Activated CD4-positive, alpha-beta memory T cell treated with anti-CD3 and anti-CD28 coated beads for 36 hours (primary cell): ENCODE data around the gene FAM210B. TPM values are rescaled to one million over a fixed set of nuclear protein-coding genes. Genes with fewer than 3 reads are reported as not detected.
"Not testable (repeated sequence)": the region's sequence is repeated elsewhere in the genome, so short reads cannot be mapped to it uniquely, and the experiment has no call there.

Source experiments
- CTCF ChIA-PET: fragments of 350-600 bp; sonication (Branson Sonifier 250); formaldehyde crosslinking; loops from one replicate; lab custom pipeline; 2021; ENCODE audit warnings: antibody characterized with exemption, inconsistent platforms; lab: Charles Lee
- POLR2A ChIA-PET: fragments of 350-600 bp; sonication (Branson Sonifier 250); formaldehyde crosslinking; loops from one replicate; lab custom pipeline; 2021; ENCODE audit warnings: antibody characterized with exemption; lab: Charles Lee
- DNase-seq: peaks from one replicate; pipeline ENCODE4 v3.0.0-alpha.2; 2020
- H3K27ac Mint-ChIP-seq: one replicate; pipeline ENCODE4 v1.8.0; 2021; ENCODE audit warnings: mixed read lengths
- H3K27me3 Mint-ChIP-seq: one replicate; pipeline ENCODE4 v1.8.0; 2021; ENCODE audit warnings: mixed read lengths
- H3K36me3 Mint-ChIP-seq: one replicate; pipeline ENCODE4 v1.8.0; 2021; ENCODE audit warnings: mixed read lengths
- H3K4me1 Mint-ChIP-seq: one replicate; pipeline ENCODE4 v1.8.0; 2021; ENCODE audit warnings: low read depth, mixed read lengths
- H3K4me3 Mint-ChIP-seq: one replicate; pipeline ENCODE4 v1.8.0; 2021; ENCODE audit warnings: mild to moderate bottlenecking, mixed read lengths
- H3K9me3 Mint-ChIP-seq: one replicate; pipeline ENCODE4 v1.8.0; 2021; ENCODE audit warnings: mixed read lengths
- intact Hi-C: fragments of 100-400 bp; cut with micrococcal nuclease; formaldehyde crosslinking; loops from one replicate; pipeline ENCODE4 v1.15.1; 2023
- total RNA-seq, 2 experiments: library from RNA; stranded (reverse); gene quantifications; one replicate each; pipeline ENCODE4 v1.2.3, GENCODE V29; 2021

FAM210B gene, protein sequence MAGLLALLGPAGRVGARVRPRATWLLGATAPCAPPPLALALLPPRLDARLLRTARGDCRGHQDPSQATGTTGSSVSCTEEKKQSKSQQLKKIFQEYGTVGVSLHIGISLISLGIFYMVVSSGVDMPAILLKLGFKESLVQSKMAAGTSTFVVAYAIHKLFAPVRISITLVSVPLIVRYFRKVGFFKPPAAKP
- 1 to 10 TPM; 5.5 to 5.9 TPM for total RNA-seq

DNA sequence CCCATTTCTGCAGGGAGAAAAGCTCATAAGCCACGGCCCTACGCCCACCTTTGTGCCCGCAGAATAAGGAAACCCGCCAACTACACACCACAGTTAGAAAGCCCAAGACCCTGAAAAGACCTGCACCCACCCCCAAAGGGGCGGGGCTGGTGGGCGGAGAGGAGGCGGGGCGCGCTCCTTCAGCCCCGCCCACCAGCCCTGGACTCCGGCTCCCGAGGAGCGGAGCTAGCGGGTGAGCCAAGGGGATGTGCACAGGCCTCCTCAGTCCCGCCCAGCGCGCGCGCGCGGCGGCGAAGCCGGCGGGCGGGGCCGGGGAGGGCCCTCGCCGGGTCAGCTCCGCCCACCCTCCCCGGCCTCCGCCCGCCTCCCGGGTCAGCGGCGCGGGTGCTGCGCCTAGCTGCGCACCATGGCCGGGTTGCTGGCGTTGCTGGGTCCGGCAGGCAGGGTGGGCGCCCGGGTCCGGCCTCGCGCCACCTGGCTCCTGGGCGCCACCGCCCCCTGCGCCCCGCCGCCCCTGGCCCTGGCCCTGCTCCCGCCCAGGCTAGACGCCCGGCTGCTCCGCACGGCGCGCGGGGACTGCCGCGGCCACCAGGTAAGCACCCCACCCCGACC, at the start of gene FAM210B:
Gene FAM210B (plus strand): TSS at position 375 of the 612 bp plus-strand sequence. CDS start 32 bp downstream, at position 407.
- DNase-seq: peak; percentile 88
- peaks cover 4% of the 10 kb centered on the region for H3K36me3 Mint-ChIP-seq
- ChIA-PET POLR2A (interaction anchor here (1.8 kb wide), 1 partner anchor 33 kb away, joined by 17 read pairs; the partner anchor contains the start of genes AURKA and CSTF1), CTCF (interaction anchor here (0.6 to 1.8 kb wide), 5 partner anchors 15 to 192 kb away, joined by 3 to 5 read pairs (median 4); partner anchors contain the start of genes AURKA and CSTF1)
- H3K27ac Mint-ChIP-seq: no peak within 1 kb of the TSS
- intact Hi-C loops: loop anchor here (1.0 kb wide), 2 partner anchors 34 to 110 kb away; partner anchors contain the start of genes AURKA, CSTF1 and RTF2
- H3K4me1 Mint-ChIP-seq: peaks cover 14% of the 10 kb centered on the region
- peak within 1 kb of the TSS; percentile 83 for H3K4me3 Mint-ChIP-seq
- H3K27me3 Mint-ChIP-seq: no peaks in the 10 kb centered on the region
- H3K9me3 Mint-ChIP-seq: no peaks in the 10 kb centered on the region

DNA sequence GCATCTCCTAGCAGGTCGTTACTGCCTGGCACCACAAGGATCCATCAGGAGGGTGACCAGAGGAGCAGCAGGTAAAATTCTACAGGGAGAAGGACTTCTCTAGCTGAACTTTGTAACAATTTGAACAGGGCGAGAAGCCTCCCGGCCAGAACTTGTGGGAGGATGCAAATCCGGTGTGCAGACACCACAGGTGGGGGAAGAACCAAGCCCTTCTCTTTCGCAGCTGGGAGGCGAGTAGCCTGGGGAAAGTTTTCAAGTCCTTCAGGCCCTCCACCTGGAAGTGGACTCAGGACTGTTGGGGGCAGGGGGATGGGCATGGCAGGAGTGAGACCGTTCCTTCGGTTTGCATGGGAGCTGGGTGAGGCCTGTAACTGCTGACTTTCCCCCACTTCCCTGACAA, 42.7 kb upstream of the FAM210B start:
- no peaks in the 10 kb centered on the region for H3K36me3 Mint-ChIP-seq
- H3K27ac Mint-ChIP-seq: no peak overlapping the region
- ChIA-PET POLR2A (no interaction called here), CTCF (interaction anchor here (1.9 kb wide), 1 partner anchor 28 kb away, joined by 5 read pairs; no protein-coding TSS in a partner anchor)
- no peak for DNase-seq
- no peak overlapping the region for H3K4me3 Mint-ChIP-seq
- peaks cover 5% of the 10 kb centered on the region for H3K9me3 Mint-ChIP-seq
- H3K4me1 Mint-ChIP-seq: no peaks in the 10 kb centered on the region
- intact Hi-C loops: no loop called here
- H3K27me3 Mint-ChIP-seq: peaks cover 10% of the 10 kb centered on the region

DNA sequence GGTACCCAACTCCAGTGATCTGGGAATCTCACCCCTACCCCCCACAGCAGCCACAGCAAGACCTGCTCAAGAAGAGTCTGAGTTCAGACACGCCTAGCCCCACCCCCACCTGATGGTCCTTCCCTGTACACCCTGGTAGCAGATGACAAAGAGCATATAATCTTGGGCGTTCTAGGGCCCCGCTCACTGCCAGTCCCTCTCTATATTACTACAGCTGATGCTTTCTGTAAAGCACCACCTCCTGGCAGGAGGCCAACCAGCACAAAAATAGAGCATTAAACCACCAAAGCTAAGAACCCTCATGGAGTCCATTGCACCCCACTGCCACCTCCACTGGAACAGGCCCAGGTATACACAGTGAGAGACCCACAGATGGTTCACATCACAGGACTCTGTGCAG, 42.3 kb upstream of the FAM210B start:
- DNase-seq: no peak
- H3K9me3 Mint-ChIP-seq: peaks cover 5% of the 10 kb centered on the region
- ChIA-PET CTCF (no interaction called here), POLR2A (no interaction called here)
- no peaks in the 10 kb centered on the region for H3K4me1 Mint-ChIP-seq
- H3K27ac Mint-ChIP-seq: no peak overlapping the region
- intact Hi-C loops: no loop called here
- peaks cover 10% of the 10 kb centered on the region for H3K27me3 Mint-ChIP-seq
- H3K4me3 Mint-ChIP-seq: no peak overlapping the region
- H3K36me3 Mint-ChIP-seq: no peaks in the 10 kb centered on the region

DNA sequence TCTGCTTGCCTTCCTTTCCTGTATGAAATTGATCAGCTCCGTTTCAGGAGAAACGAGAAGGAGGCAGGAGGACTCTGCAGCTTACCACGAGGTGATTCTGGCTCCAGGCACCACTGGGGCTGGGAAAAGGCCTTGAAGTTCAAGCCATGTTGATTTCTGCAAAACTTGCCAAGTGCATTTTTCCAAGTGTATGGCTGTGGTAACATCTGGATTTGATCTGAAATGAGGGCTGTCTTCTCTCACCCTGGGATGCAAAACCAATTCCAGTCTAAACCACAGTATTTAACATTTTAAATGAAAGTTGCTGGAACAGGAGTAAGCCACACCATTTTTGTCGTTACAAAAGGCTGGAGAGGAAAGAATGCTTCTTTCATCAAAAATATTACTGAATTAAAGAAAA, 36.1 kb upstream of the FAM210B start:
- no peak overlapping the region for H3K27ac Mint-ChIP-seq

DNA sequence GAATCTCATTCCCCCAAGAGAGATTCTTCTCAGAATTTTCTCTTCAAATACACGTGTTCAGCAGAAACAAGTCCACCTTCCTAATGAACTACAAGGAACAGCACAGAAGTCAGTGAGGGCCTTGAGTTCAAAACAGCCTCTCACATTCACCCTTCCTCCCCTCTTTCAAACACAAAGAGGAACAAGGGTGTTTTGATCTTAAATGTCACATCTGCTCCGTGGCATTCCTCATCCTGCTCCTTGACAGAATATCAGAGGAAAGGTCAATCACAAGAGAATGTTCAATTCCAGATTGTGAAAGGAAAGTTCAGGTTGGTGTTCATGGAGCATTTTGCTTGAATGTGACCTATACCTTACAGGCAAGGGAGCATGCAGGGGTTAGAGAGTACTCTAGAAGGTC, 35.6 kb upstream of the FAM210B start:
- intact Hi-C loops: no loop called here
- Mint-ChIP-seq H3K4me3 (no peak overlapping the region), H3K27ac (no peak overlapping the region), H3K4me1 (no peaks in the 10 kb centered on the region), H3K36me3 (no peaks in the 10 kb centered on the region), H3K9me3 (no peaks in the 10 kb centered on the region), H3K27me3 (peaks cover 15% of the 10 kb centered on the region)
- DNase-seq: no peak
- POLR2A ChIA-PET: no interaction called here
- CTCF ChIA-PET: no interaction called here

More for the DNA sequence above, 36.1 kb upstream of the FAM210B start:
- Mint-ChIP-seq H3K4me1 (no peaks in the 10 kb centered on the region), H3K9me3 (no peaks in the 10 kb centered on the region), H3K4me3 (no peak overlapping the region), H3K36me3 (no peaks in the 10 kb centered on the region), H3K27me3 (peaks cover 17% of the 10 kb centered on the region)
- POLR2A ChIA-PET: no interaction called here
- intact Hi-C loops: no loop called here
- CTCF ChIA-PET: no interaction called here
- no peak for DNase-seq

DNA sequence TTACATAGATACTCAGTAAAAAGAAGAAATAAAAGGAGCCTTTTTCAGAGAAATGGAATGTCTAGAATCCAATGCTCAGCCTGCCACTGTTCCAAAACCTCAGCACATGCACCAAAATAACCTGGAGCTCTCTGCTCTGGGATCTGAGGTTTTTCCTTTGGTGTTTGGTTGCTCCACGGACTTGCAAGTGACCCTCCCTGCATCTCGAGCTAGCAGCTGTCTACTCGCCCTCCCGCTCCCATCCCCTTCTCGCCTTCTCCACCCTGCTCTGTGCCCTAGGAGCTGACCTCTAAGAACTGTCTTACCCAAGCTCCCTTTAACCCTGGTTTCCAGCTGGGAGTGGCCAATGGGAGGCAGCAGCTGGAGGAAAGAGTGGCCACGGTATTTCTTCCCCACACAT, 35.1 kb upstream of the FAM210B start:
- Mint-ChIP-seq H3K4me3 (no peak overlapping the region), H3K4me1 (no peaks in the 10 kb centered on the region), H3K9me3 (no peaks in the 10 kb centered on the region), H3K27ac (no peak overlapping the region), H3K36me3 (no peaks in the 10 kb centered on the region), H3K27me3 (peaks cover 15% of the 10 kb centered on the region)
- no peak for DNase-seq
- ChIA-PET CTCF (no interaction called here), POLR2A (no interaction called here)
- intact Hi-C loops: no loop called here

DNA sequence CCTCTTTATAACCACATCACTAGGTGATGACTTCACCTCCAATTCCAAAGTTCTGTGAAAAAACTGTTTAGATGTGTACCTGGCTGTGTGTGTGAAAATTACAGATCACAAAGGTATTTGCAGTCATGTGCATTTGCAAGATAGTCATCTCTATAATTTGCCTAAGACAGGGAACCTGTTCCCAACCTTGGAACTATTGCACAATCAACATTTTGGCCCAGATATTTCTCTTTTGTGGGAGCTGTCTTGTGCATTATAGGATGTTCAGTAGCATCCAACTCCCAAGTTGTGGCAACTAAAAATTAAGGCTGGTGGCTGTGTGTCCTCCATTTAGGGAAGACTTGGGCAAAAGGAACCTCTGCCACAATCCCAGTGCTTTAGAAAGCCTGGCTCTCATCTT, 34.0 kb upstream of the FAM210B start:
- Mint-ChIP-seq H3K4me1 (no peaks in the 10 kb centered on the region), H3K4me3 (no peak overlapping the region), H3K9me3 (no peaks in the 10 kb centered on the region), H3K36me3 (no peaks in the 10 kb centered on the region), H3K27me3 (peaks cover 17% of the 10 kb centered on the region), H3K27ac (no peak overlapping the region)
- POLR2A ChIA-PET: no interaction called here
- no peak for DNase-seq
- intact Hi-C loops: no loop called here
- CTCF ChIA-PET: no interaction called here

DNA sequence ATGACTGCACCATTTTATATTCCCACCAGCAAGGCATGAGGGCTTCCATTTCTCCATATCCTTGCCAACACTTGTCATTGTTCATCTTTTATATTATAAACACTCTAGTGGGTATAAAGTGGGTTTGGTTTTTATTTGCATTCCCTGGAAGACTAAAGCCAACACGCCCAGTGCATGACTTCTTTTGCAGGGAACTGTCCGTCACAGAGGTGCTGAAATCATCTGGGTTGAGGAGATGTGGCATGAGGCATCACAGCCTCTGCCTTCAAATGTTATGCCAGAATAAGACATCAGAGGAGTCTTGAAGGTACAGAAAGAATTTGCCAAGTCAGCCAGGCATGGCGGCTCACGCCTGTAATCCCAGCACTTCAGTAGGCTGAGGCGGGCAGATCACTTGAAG, 29.9 kb upstream of the FAM210B start:
- H3K9me3 Mint-ChIP-seq: no peaks in the 10 kb centered on the region
- no peak overlapping the region for H3K27ac Mint-ChIP-seq
- no peak for DNase-seq
- ChIA-PET POLR2A (no interaction called here), CTCF (no interaction called here)
- H3K27me3 Mint-ChIP-seq: peaks cover 21% of the 10 kb centered on the region
- H3K4me3 Mint-ChIP-seq: no peak overlapping the region
- H3K36me3 Mint-ChIP-seq: no peaks in the 10 kb centered on the region
- intact Hi-C loops: no loop called here
- H3K4me1 Mint-ChIP-seq: no peaks in the 10 kb centered on the region

DNA sequence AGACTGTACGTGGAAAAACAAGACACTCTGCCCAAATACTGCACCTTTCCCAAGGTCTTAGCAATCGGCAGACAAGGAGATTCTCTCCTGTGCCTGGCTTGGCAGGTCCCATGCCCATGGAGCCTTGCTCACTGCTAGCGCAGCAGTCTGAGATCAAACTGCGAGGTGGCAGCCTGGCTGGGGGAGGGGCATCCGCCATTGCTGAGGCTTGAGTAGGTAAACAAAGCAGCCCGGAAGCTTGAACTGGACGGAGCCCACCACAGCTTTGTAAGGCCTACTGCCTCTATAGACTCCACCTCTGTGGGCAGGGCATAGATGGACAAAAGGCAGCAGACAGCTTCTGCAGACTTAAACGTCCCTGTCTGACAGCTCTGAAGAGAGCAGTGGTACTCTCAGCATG, 22.1 kb upstream of the FAM210B start:
- DNase-seq, H3K27ac Mint-ChIP-seq, CTCF ChIA-PET, intact Hi-C loops, H3K4me1 Mint-ChIP-seq, H3K9me3 Mint-ChIP-seq, H3K36me3 Mint-ChIP-seq, POLR2A ChIA-PET, H3K4me3 Mint-ChIP-seq: not testable (repeated sequence)
- peaks cover 35% of the 10 kb centered on the region for H3K27me3 Mint-ChIP-seq

DNA sequence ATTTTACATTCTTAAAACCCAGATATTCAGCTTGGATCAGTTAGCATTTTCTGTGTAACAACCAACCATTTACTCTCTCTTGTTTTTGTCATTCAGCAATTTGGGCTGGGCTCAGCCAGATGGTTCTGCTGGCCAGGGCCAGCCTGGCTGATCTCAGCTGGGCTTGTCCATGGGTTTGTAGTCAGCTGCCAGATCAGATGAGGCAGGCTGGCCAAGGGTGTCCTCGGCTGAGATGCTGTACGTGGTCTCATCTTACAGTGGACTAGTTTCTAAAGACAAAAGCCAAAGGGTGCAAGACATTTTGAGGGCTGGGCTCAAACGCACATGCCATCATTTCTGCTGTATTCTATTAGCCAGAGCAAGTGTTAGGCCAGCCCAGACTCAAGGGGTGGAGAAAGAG, 16.0 kb upstream of the FAM210B start:
- Mint-ChIP-seq H3K9me3 (no peaks in the 10 kb centered on the region), H3K4me1 (peaks cover 8% of the 10 kb centered on the region), H3K27me3 (peaks cover 51% of the 10 kb centered on the region), H3K4me3 (no peak overlapping the region), H3K36me3 (no peaks in the 10 kb centered on the region), H3K27ac (no peak overlapping the region)
- DNase-seq: no peak
- POLR2A ChIA-PET: no interaction called here
- intact Hi-C loops: loop anchor here (10.0 kb wide), 1 partner anchor 1678 kb away; no protein-coding TSS in a partner anchor
- CTCF ChIA-PET: interaction anchor here (0.9 to 3.0 kb wide), 2 partner anchors 17 to 95 kb away, joined by 3 to 26 read pairs; partner anchors contain the start of gene MC3R

DNA sequence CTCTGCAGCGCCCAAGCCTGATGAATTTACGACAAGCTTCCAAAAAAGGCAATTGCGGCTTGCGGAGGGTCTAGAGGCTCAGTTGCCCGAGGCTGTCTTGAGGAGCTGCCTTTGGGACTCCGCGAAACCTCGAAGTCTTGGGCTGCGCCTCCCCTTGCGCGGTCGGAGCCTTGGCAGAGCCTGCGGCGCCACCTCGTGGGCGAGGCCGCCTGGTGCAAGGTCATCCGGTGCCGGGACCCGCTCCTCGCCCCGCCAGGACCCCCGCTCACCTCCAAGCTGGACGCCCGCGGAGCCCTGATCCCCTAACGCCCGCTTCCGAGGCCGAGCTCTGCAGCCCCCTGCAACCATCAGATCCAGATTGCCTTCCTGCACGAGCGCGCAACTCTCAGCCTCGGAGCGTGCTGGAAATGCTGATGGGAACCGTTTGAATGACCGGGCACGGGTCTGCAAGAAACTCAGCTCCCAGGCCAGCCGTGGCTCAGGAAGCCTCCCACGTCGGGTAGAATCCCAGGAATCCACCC, 14.9 kb upstream of the FAM210B start:
- H3K27me3 Mint-ChIP-seq: peaks cover 48% of the 10 kb centered on the region
- intact Hi-C loops: loop anchor here (1.0 to 10.0 kb wide), 2 partner anchors 96 to 1679 kb away; partner anchors contain the start of gene MC3R

DNA sequence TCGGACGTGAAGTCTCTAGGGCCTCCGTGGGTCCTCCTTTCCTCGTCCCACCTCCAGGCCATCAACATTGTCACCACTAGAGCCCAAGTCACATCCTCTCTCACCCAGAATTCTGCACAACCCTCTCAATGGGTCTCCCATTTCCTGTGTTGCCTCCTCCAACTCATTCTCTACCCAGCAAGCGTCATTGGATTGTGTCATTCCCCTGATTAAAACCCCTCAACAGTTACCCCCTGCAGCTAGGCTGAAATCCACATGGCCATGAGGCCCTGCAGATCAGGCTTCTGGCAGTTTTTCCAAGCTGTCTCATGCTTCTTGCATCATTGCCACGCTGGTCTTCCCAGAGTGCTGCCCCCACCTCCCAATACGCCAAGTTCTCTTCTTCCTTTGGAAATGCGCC, 12.9 kb upstream of the FAM210B start:
- Mint-ChIP-seq H3K27me3 (peaks cover 43% of the 10 kb centered on the region), H3K36me3 (no peaks in the 10 kb centered on the region), H3K4me1 (peaks cover 8% of the 10 kb centered on the region), H3K9me3 (no peaks in the 10 kb centered on the region), H3K4me3 (no peak overlapping the region), H3K27ac (no peak overlapping the region)
- DNase-seq: no peak
- CTCF ChIA-PET: interaction anchor here (1.2 kb wide), 2 partner anchors 68 to 98 kb away, joined by 3 read pairs; partner anchors contain the start of gene MC3R
- intact Hi-C loops: loop anchor here (10.0 kb wide), 1 partner anchor 1681 kb away; no protein-coding TSS in a partner anchor
- POLR2A ChIA-PET: no interaction called here

More for the DNA sequence above, 14.9 kb upstream of the FAM210B start:
- CTCF ChIA-PET: interaction anchor here (0.6 to 3.0 kb wide), 10 partner anchors 9 to 156 kb away, joined by 3 to 26 read pairs (median 4); partner anchors contain the start of genes FAM210B and MC3R
- Mint-ChIP-seq H3K27ac (no peak overlapping the region), H3K9me3 (no peaks in the 10 kb centered on the region), H3K4me1 (peaks cover 8% of the 10 kb centered on the region), H3K36me3 (no peaks in the 10 kb centered on the region), H3K4me3 (no peak overlapping the region)
- POLR2A ChIA-PET: no interaction called here
- DNase-seq: peak; percentile 63
